Memory B cell (primary cell): Measurements from ENCODE around the gene DACT2.

Experiments
- ATAC-seq: fragments of 150-1000 bp; cut with Tn5 transposase; 2 replicates; pipeline ENCODE4 v1.10.0; 2021; ENCODE audit warnings: low read depth, mild to moderate bottlenecking, moderate library complexity
- DNase-seq, 2 donors: peaks; one replicate each; pipeline ENCODE4 v3.0.0; 2022; ENCODE audit warnings: low spot score in 2 of 2
- H3K27ac Mint-ChIP-seq: one replicate; pipeline ENCODE4 v1.8.0; 2022; ENCODE audit warnings: mild to moderate bottlenecking, moderate library complexity, mixed read lengths
- H3K27me3 Mint-ChIP-seq: one replicate; pipeline ENCODE4 v1.8.0; 2022; ENCODE audit warnings: mixed read lengths
- H3K36me3 Mint-ChIP-seq: one replicate; pipeline ENCODE4 v1.8.0; 2022; ENCODE audit warnings: mild to moderate bottlenecking, mixed read lengths
- H3K4me1 Mint-ChIP-seq: one replicate; pipeline ENCODE4 v1.8.0; 2022; ENCODE audit warnings: mixed read lengths
- H3K4me3 Mint-ChIP-seq: one replicate; pipeline ENCODE4 v1.8.0; 2022; ENCODE audit warnings: mild to moderate bottlenecking, moderate library complexity, mixed read lengths
- H3K9me3 Mint-ChIP-seq: one replicate; pipeline ENCODE4 v1.8.0; 2022; ENCODE audit warnings: mixed read lengths

The DACT2 gene

DNA sequence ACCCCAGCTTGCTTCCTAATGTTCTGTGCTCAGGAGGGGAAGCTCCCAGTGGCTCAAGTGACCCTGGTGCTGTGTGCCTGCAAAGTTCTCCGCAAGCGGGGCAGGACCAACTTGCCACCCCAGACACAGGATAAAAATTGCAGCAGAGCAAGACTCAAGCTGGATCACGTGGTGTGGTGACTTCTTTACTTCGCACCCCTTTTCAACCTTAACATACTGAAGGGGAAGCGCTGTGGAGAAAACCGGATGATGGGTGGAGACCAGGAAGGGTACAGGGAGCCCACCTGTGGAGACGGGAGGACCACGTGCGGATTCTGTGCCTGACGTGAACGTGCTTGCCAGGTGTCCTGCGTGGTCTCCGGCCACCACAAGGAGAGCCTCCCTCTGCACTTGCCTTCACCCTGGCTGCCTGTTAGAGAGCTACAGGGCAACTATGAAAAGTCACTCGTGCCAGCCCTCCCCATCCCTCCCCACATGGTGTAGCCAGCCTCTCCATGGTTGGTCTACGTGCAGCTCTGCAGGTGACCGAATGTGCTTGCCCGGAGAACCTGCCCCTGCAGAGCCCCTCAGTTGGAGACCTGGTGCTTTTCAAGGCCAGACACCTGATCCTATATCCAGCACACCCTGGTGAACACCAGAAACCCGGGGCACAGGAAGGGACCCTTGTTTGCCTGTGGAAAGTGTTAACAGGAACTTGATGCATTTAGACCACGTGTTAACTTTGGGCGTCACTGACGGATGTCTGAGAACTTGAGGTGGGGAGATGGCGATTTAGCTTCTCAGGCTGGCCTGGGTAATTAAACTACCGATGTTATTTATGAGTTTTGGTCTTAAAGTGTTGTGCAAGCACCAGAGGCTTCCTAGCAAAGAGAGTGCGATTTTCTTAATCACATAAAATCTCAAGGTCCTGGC is 23.9 kb upstream of the DACT2 start:
- H3K27ac Mint-ChIP-seq, result no peak overlapping the region
- H3K27me3 Mint-ChIP-seq, result peaks cover 12% of the 10 kb centered on the region
- no peaks in the 10 kb centered on the region for H3K4me1 Mint-ChIP-seq
- H3K36me3 Mint-ChIP-seq, result peaks cover 3% of the 10 kb centered on the region
- ATAC-seq (no peak), DNase-seq (no peak)
- H3K4me3 Mint-ChIP-seq, result no peak overlapping the region
- no peaks in the 10 kb centered on the region for H3K9me3 Mint-ChIP-seq

DNA sequence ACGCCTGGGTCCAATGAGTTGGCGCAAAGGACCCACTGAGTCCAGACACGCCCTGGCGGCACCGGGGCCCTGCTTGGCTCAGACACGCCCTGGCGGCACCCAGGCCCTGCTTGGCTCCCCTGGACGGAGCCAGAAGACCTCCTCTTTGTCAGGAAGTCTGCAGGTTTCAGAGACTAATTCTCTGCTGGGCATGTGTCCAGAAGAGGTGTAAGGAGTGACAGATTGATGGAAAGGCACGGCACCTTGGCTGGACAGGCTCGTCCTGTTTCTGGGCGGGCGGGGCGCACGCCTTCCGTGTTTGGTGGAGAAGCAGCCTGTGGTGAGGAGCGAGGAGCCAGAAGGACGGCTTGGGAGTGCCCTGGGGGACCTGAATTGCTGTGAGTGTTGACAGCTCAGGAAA is 23.1 kb upstream of the DACT2 start:
- Mint-ChIP-seq H3K9me3 (no peaks in the 10 kb centered on the region), H3K4me3 (no peak overlapping the region), H3K4me1 (no peaks in the 10 kb centered on the region), H3K27ac (no peak overlapping the region), H3K36me3 (peaks cover 3% of the 10 kb centered on the region), H3K27me3 (peaks cover 12% of the 10 kb centered on the region)
- DNase-seq, result no peak
- ATAC-seq, result no peak

DNA sequence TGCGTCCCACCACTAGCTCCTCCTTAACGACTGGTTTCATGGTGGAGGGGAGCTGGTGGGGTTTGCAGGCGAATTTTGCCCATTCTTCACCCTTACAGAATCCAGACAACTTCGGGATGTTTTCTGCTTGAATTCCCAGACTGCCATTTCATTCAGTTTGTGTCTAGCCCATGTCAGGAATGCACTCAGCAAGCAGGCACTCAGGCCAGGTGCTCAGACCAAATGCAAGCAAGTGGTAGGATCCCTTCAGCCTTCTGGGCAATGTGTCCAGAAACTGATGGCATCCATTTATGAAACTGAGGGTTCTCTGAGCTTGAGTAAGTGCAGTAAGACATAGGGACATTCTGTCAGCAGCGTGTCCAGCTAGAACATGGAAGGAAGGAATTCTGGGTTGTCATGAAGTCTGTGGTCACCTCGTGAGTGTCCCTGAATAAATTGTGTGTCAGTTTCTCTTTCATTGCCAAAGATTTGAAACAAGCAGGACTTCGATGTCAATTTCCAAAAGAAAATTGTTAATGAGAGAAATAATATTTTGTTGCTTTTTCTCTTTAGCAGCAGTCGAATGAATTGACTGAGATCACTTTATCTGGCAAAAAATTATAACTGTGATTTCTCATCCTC is 21.8 kb upstream of the DACT2 start:
- DNase-seq, result no peak
- Mint-ChIP-seq H3K9me3 (no peaks in the 10 kb centered on the region), H3K27me3 (peaks cover 11% of the 10 kb centered on the region), H3K4me1 (no peaks in the 10 kb centered on the region), H3K27ac (no peak overlapping the region), H3K4me3 (no peak overlapping the region), H3K36me3 (peaks cover 3% of the 10 kb centered on the region)
- ATAC-seq, result no peak

DNA sequence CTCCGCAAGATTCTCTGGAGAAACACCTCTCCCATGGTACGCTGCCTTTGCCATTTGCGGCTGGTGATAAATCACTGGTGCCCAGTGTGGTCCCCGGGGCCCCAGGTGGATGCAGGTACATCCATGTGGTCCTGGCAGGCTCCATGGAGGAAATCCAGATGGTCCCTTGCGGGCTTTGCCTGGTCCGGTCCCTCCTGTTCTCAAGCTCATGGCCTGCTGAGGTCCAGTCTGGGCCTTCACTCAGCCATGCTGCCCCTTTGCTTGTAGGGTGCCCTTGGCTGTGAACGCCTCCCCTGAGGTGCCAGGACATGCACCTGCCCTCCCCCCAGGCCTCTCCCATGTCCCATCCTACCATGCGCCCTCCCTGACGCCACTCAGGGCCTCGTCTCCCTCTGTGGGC is 21.2 kb upstream of the DACT2 start:
- Mint-ChIP-seq H3K27ac (no peak overlapping the region), H3K4me3 (no peak overlapping the region), H3K4me1 (no peaks in the 10 kb centered on the region), H3K36me3 (peaks cover 3% of the 10 kb centered on the region), H3K9me3 (no peaks in the 10 kb centered on the region), H3K27me3 (peaks cover 11% of the 10 kb centered on the region)
- DNase-seq, result no peak
- no peak for ATAC-seq

DNA sequence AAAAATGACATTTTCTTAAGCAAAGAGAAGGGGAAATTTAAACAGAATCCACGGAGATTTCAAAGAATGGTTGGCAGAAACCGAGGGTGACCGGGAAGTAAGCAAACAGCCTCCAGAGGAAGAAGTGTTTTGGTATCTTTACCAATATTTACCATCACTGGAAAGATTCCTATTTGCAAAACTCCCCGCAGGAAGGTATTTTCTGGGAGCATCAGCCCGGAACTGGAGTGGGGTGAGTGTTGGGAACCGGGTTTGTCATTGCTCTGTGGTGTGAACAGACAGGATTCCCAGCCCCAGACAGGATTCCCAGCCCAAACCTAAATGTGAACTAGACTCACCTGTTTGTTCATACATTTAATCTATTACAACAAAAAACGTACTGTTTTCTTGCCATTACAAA is 19.2 kb upstream of the DACT2 start:
- H3K27me3 Mint-ChIP-seq, result peaks cover 2% of the 10 kb centered on the region
- no peak for ATAC-seq
- no peaks in the 10 kb centered on the region for H3K9me3 Mint-ChIP-seq
- no peak for DNase-seq
- H3K4me1 Mint-ChIP-seq, result no peaks in the 10 kb centered on the region
- H3K4me3 Mint-ChIP-seq, result no peak overlapping the region
- no peak overlapping the region for H3K27ac Mint-ChIP-seq
- H3K36me3 Mint-ChIP-seq, result no peaks in the 10 kb centered on the region

DNA sequence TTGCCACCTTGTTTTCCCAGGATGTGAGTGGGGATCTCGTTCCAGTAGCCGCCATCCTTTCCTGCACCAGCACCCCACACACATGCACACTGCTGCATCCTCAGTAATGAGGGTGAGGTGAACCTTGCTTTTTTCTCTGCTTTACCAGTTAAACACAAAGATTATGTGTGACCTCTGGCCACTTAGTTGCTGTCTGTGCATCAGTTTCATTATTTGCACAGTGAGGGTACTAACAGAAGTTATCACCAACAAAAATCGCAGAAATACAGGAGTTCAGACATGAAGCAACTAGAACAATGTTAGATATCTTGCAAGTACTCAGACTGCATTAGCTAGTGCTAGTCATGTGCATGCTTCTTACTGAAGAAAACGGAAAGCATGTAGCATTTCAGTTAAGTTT is 17.4 kb upstream of the DACT2 start:
- no peak for DNase-seq
- H3K27me3 Mint-ChIP-seq, result peaks cover 3% of the 10 kb centered on the region
- ATAC-seq, result no peak
- no peaks in the 10 kb centered on the region for H3K9me3 Mint-ChIP-seq
- H3K4me1 Mint-ChIP-seq, result no peaks in the 10 kb centered on the region
- H3K4me3 Mint-ChIP-seq, result no peak overlapping the region
- H3K36me3 Mint-ChIP-seq, result no peaks in the 10 kb centered on the region
- no peak overlapping the region for H3K27ac Mint-ChIP-seq

DNA sequence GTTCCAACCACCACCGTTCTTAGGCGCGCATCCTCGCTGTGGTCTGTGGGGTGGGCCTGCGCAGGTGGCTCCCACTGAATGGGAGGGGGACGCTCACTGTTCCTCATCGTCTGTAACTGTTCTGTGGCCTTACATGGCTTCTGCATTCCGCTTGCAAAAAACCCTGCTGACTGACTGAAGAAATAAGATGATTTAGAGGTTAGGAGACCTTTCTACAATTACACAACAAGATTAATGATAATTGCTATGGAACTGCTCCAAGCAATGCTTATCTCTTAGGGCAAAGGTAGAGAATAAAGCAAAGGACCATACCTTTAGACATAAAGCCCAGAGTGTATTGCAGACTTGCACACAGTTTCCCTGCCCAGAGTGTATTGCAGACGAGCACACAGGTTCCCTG is 14.4 kb upstream of the DACT2 start:
- ATAC-seq (no peak), DNase-seq (no peak)
- Mint-ChIP-seq H3K9me3 (peaks cover 3% of the 10 kb centered on the region), H3K27me3 (peaks cover 16% of the 10 kb centered on the region), H3K4me3 (no peak overlapping the region), H3K36me3 (peaks cover 4% of the 10 kb centered on the region), H3K27ac (no peak overlapping the region), H3K4me1 (no peaks in the 10 kb centered on the region)

GRCh38 chr6:168333491-168333890 is 13.9 kb upstream of the DACT2 start:
- H3K4me1 Mint-ChIP-seq, result no peaks in the 10 kb centered on the region
- H3K4me3 Mint-ChIP-seq, result no peak overlapping the region
- no peak overlapping the region for H3K27ac Mint-ChIP-seq
- ATAC-seq (no peak), DNase-seq (no peak)
- peaks cover 3% of the 10 kb centered on the region for H3K9me3 Mint-ChIP-seq
- peaks cover 4% of the 10 kb centered on the region for H3K36me3 Mint-ChIP-seq
- peaks cover 16% of the 10 kb centered on the region for H3K27me3 Mint-ChIP-seq

DNA sequence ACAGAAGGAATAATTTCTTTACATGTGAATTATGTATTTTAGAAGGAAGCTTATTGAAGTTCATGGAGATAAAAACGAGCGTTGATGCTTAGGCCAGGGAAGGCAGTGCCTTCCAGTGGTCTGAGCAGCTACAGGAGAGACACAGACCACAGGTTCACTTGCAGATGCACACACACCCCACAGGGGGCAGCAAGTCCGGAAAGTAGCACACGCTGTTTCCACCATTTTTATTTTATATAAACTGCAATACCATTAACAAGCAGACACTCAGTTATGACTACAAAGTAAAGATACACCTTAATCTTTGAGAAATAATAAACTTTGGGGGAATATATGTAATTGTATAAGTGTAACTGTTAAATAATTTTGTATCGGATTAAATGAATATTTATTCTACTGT is 13.5 kb upstream of the DACT2 start:
- Mint-ChIP-seq H3K4me3 (no peak overlapping the region), H3K4me1 (no peaks in the 10 kb centered on the region), H3K27ac (no peak overlapping the region), H3K27me3 (peaks cover 16% of the 10 kb centered on the region), H3K36me3 (peaks cover 4% of the 10 kb centered on the region), H3K9me3 (peaks cover 3% of the 10 kb centered on the region)
- DNase-seq, result no peak
- ATAC-seq, result no peak

GRCh38 chr6:168332020-168332419 is 12.4 kb upstream of the DACT2 start:
- Mint-ChIP-seq H3K27me3 (peaks cover 16% of the 10 kb centered on the region), H3K27ac (no peak overlapping the region), H3K4me1 (no peaks in the 10 kb centered on the region), H3K4me3 (no peak overlapping the region), H3K9me3 (peaks cover 3% of the 10 kb centered on the region), H3K36me3 (peaks cover 4% of the 10 kb centered on the region)
- no peak for DNase-seq
- ATAC-seq, result no peak

DNA sequence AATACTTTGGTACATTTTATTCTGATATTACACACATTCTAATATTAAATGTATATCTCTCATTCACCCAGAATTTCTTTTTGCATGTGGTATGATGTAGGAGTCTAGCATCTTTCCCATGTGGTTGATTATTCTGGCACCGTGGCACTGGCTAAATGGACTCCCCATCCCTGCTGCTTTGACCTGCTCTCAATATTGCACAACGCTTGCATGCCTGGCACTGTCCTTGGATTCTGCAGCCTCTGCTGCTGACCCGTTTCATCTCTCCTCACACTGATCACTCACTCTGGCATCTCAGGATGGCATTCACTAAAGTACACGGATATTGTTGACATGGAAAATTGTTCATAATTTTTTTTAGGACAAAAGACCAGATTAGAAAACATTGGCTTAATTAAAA is 11.5 kb upstream of the DACT2 start:
- H3K9me3 Mint-ChIP-seq, result peaks cover 3% of the 10 kb centered on the region
- H3K4me1 Mint-ChIP-seq, result no peaks in the 10 kb centered on the region
- H3K27ac Mint-ChIP-seq, result no peak overlapping the region
- peaks cover 4% of the 10 kb centered on the region for H3K36me3 Mint-ChIP-seq
- no peak for ATAC-seq
- H3K4me3 Mint-ChIP-seq, result no peak overlapping the region
- peaks cover 16% of the 10 kb centered on the region for H3K27me3 Mint-ChIP-seq
- DNase-seq, result no peak

GRCh38 chr6:168330403-168330802 is 10.8 kb upstream of the DACT2 start:
- Mint-ChIP-seq H3K4me3 (no peak overlapping the region), H3K4me1 (no peaks in the 10 kb centered on the region), H3K27me3 (peaks cover 16% of the 10 kb centered on the region), H3K27ac (no peak overlapping the region), H3K36me3 (peaks cover 4% of the 10 kb centered on the region), H3K9me3 (peaks cover 3% of the 10 kb centered on the region)
- DNase-seq (no peak), ATAC-seq (no peak)

GRCh38 chr6:168328086-168328485 is 8.5 kb upstream of the DACT2 start:
- Mint-ChIP-seq H3K36me3 (peaks cover 4% of the 10 kb centered on the region), H3K9me3 (peaks cover 3% of the 10 kb centered on the region), H3K27me3 (peaks cover 17% of the 10 kb centered on the region), H3K27ac (no peak overlapping the region), H3K4me1 (no peaks in the 10 kb centered on the region), H3K4me3 (no peak overlapping the region)
- DNase-seq (no peak), ATAC-seq (no peak)

- H3K4me3 Mint-ChIP-seq, result no peak overlapping the region
- ATAC-seq, result no peak
Measured at GRCh38 chr6:168326294-168327261, 7.0 kb upstream of the DACT2 start.

More at GRCh38 chr6:168326294-168327261, 7.0 kb upstream of the DACT2 start:
- Mint-ChIP-seq H3K27ac (no peak overlapping the region), H3K9me3 (peaks cover 6% of the 10 kb centered on the region), H3K36me3 (peaks cover 6% of the 10 kb centered on the region), H3K4me1 (no peaks in the 10 kb centered on the region), H3K27me3 (peaks cover 16% of the 10 kb centered on the region)
- no peak for DNase-seq
